Stomach smooth muscle (tissue), 2 donors: Measurements from ENCODE around the gene ERBB4.

Experiments used
- H3K27ac ChIP-seq: one replicate; pipeline ENCODE4 v1.7.0; 2013; ENCODE audit warnings: mild to moderate bottlenecking, low read length, inconsistent platforms
- H3K27me3 ChIP-seq, 2 donors: one replicate each; pipeline ENCODE4 v1.7.0; 2013; ENCODE audit warnings: low read length in 2 of 2; ENCODE audit not compliant: insufficient read depth in 2 of 2, control insufficient read depth in 1 of 2
- H3K36me3 ChIP-seq, 2 donors: one replicate each; pipeline ENCODE4 v1.7.0; 2013; ENCODE audit warnings: low read length in 2 of 2; ENCODE audit not compliant: control insufficient read depth in 2 of 2, insufficient read depth in 2 of 2
- H3K4me1 ChIP-seq: one replicate; pipeline ENCODE4 v1.7.0; 2013; ENCODE audit warnings: low read length; ENCODE audit not compliant: control insufficient read depth, insufficient read depth
- H3K4me3 ChIP-seq, 2 donors: one replicate each; pipeline ENCODE4 v1.7.0; 2013; ENCODE audit warnings: low read length in 2 of 2
- H3K9ac ChIP-seq, 2 donors: one replicate each; pipeline ENCODE4 v1.7.0; 2013; ENCODE audit warnings: low read length in 2 of 2, mild to moderate bottlenecking in 1 of 2
- H3K9me3 ChIP-seq, 2 donors: one replicate each; pipeline ENCODE4 v1.7.0; 2013; ENCODE audit warnings: low read length in 2 of 2; ENCODE audit not compliant: control insufficient read depth in 2 of 2
- donor health status: healthy.
- donor health status: Pancreatic carcinoma.

ERBB4 gene

DNA sequence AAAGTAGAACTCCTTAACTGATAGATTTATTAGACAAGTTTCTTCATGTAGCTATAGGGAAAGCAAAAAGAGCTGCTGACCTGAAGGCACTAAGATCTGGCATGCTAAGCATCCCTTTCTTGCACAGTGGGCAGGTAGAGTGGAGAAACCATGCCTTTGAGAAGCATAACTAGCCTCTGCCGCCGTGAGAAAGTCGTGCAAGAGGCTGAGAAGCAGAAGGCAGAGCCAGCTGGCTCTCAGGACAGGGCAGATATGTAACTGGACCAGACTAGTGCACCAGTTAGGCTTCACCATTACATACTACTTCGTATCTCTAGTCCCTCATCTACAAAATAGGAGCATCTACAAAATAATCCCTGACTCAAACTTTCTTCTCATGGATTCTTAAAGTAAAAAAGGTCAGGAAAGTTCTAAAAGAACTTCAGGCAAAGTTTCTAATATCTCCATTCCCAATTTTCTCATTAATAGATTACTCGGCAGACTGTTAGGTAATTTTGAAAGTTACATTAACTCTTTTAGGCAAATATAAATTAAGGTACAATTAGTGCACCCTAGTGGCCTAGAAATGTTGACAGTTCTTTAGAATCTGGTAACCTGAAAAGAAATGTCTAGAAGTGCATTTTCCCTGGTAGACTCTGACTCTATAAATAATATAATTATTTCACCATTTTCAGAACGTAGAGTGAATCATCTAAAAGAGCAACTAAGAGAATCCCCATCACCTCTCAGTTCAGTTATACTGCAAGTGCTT is 10.3 kb downstream of the ERBB4 start:
- Histone ChIP-seq H3K27me3 (no peaks in the 10 kb centered on the region), H3K9ac (no peak overlapping the region), H3K4me1 (no peaks in the 10 kb centered on the region), H3K36me3 (no peaks in the 10 kb centered on the region), H3K27ac (no peak overlapping the region), H3K4me3 (no peak overlapping the region), H3K9me3 (no peaks in the 10 kb centered on the region)

DNA sequence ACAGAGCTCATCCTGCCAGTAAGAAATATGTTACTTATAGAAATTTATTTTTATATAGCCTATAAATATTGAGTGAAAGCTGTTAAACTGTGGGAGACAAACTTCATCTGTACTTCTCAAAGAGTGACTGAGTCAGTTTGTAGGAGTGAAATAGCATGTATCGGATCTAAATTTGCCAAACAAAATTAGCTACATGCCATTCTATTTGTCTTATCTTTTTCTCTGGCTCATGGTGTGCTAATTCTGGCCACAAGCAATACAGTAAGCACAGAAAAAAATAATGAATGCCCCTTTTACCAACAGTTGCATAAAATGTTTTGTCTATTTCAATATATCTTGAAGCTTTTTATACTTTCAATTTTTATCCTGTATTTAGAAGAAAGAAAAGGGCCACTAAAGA is 12.5 kb downstream of the ERBB4 start:
- Histone ChIP-seq H3K36me3 (no peaks in the 10 kb centered on the region), H3K27ac (no peak overlapping the region), H3K4me1 (no peaks in the 10 kb centered on the region), H3K9me3 (no peaks in the 10 kb centered on the region), H3K9ac (no peak overlapping the region), H3K4me3 (no peak overlapping the region), H3K27me3 (no peaks in the 10 kb centered on the region)

DNA sequence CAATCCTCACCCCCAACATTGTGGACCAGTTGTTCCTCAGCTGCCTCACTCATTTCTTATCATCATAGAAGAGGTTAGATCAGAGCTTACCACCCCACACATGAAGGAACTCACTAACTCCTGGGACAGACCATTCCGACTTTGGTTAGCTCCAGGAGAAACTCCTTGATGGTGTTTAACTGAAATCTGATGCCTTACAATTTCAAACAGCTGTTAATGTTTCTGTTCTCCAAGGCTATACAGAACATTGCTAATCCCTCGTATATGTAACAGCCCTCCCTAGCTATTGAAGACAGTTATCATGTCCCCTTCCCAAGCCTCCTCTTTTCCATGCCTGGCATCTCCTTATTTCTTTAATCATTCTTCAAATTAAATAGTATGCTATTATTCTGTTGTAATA is 14.8 kb downstream of the ERBB4 start:
- Histone ChIP-seq H3K27me3 (no peaks in the 10 kb centered on the region), H3K36me3 (no peaks in the 10 kb centered on the region), H3K4me1 (no peaks in the 10 kb centered on the region), H3K9me3 (no peaks in the 10 kb centered on the region), H3K27ac (no peak overlapping the region), H3K4me3 (no peak overlapping the region), H3K9ac (no peak overlapping the region)

DNA sequence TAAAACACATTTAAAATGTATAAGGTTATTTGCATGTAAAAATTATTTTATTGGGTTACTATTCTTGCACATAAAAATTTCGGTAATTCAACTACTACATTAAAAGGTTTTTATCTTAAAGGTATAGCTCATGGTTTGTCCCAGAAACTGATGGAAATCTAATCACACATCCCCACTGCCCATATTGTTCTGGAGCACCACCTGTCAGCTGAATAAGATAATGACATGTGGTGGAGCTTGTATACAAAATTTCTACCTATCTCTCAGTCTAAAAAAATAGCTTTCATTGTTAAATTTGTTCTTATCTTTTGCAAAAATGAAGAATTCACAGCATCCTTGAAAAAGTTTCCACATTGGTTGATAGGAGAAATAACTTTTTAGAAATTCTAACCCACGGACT is 18.3 kb downstream of the ERBB4 start:
- Histone ChIP-seq H3K9me3 (no peaks in the 10 kb centered on the region), H3K27me3 (no peaks in the 10 kb centered on the region), H3K4me1 (no peaks in the 10 kb centered on the region), H3K9ac (no peak overlapping the region), H3K36me3 (no peaks in the 10 kb centered on the region), H3K27ac (no peak overlapping the region), H3K4me3 (no peak overlapping the region)

DNA sequence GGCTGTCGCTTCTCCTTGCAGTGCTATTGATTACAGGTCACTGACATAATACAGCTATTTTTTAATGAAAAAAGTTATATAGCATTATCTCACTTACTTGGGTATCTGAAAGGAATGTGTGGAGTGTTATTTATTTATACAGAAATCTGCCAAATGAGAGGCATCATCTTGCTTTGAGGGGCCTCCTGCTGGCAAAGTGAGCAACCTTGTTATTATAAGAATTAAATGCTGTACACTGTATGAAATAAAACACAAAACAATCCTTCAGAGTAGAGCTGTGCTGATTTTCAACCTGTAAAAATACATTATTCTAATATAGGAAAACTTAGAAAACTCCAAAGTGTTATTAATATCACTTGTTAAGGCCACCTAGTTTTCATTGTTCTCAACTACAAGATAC is 20.9 kb downstream of the ERBB4 start:
- Histone ChIP-seq H3K4me1 (no peaks in the 10 kb centered on the region), H3K4me3 (no peak overlapping the region), H3K27me3 (no peaks in the 10 kb centered on the region), H3K9me3 (no peaks in the 10 kb centered on the region), H3K9ac (no peak overlapping the region), H3K27ac (no peak overlapping the region), H3K36me3 (no peaks in the 10 kb centered on the region)

DNA sequence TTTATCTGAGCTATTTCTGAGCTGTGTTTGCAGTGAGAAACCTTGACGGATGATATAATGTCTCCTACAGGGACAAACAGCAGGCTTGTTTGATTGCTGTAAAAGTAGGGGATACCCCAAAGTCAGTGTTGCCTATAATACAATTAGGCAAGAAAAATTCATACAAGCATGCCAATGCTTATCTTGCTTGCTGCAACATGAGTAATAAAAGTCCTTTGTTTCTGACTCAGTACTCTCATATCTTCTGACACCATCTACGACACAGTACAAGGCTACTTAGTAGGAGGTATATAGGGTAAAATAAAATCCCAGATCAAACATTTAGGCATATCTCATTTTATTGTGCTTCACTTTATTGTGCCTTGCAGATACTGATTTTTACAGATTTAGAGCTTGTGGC is 33.0 kb downstream of the ERBB4 start:
- no peaks in the 10 kb centered on the region for H3K27me3 ChIP-seq
- no peaks in the 10 kb centered on the region for H3K4me1 ChIP-seq
- H3K27ac ChIP-seq, result no peak overlapping the region
- no peaks in the 10 kb centered on the region for H3K9me3 ChIP-seq
- H3K9ac ChIP-seq, result no peak overlapping the region
- H3K4me3 ChIP-seq, result no peak overlapping the region
- H3K36me3 ChIP-seq, result no peaks in the 10 kb centered on the region

DNA sequence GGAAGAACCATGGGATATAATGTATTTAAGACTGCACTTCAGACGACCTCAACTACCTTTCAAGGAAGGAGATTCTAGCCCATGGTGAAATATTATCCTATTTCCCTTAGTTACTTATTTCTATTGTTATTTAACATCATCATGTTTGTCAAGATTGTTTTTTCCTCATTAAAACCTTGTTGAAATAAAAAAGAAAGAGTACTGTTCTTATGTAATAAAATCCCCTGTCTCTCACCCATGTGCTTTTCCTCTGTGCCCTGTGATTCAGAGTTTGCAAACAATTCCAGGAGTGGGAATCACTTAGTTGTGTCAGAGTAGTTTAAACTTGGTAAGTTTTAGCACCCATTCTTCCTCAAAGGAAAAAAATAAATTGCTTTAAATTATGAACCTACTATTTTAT is 43.6 kb downstream of the ERBB4 start:
- no peaks in the 10 kb centered on the region for H3K27me3 ChIP-seq
- H3K4me1 ChIP-seq, result no peaks in the 10 kb centered on the region
- H3K4me3 ChIP-seq, result no peak overlapping the region
- no peaks in the 10 kb centered on the region for H3K36me3 ChIP-seq
- no peak overlapping the region for H3K9ac ChIP-seq
- no peak overlapping the region for H3K27ac ChIP-seq
- no peaks in the 10 kb centered on the region for H3K9me3 ChIP-seq

DNA sequence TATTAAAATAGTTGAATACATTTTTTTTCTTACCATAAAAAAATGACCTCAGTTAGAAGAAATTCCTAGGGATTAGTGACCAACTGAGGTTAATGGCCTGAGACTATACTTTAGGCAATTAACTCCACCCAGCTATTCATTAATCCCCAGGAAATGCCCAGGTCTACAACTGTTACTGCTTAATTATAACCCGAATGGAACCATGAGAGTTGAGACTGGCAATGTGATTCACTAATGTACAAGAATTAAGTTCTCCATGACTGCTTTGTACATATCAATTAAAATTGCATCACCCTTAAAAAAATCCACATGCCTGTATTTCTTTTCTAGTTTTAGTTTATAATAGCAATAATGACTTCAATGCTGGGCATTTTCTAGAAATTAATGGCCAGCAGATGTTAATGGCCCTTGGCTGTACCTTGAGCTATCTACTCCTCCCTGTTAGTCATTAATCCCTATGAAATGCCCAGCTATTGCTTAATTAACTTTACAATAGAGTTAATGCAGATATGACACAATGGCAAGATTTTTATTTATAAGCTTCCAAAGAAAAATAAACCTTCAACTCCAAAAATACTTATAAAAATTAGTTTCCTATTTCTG is 44.1 kb downstream of the ERBB4 start:
- Histone ChIP-seq H3K9ac (no peak overlapping the region), H3K36me3 (no peaks in the 10 kb centered on the region), H3K27me3 (no peaks in the 10 kb centered on the region), H3K27ac (no peak overlapping the region), H3K4me3 (no peak overlapping the region), H3K4me1 (no peaks in the 10 kb centered on the region), H3K9me3 (no peaks in the 10 kb centered on the region)

DNA sequence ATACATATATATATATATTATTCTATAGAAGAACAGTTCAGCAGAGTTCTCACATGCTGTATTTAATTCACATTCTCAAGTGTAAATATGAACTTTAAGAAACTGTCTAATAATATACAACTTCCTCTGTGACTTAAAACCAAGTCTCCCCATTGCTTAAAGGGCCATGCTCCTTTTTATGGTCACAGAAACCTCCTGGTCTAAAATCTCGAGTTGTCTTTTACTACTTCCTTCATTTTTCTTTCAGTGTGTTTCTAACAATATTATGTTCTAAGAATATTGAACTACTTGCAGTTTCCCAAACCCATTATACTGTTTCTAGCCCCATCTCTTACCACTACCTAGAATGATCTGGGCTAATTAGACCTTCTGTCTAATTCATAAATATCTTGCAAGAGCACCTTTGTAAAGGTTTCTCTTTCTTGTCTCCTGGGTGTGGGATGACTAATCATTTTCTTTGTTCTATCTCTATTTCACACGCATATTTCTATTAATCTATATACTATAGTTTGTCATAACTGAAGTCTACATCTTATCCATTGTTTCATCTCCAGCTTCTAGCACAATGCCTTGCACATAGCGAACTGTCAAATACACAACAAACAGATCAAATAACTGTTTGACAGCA is 48.8 kb downstream of the ERBB4 start:
- no peak overlapping the region for H3K9ac ChIP-seq
- H3K9me3 ChIP-seq, result no peaks in the 10 kb centered on the region
- H3K27me3 ChIP-seq, result no peaks in the 10 kb centered on the region
- no peak overlapping the region for H3K27ac ChIP-seq
- no peaks in the 10 kb centered on the region for H3K4me1 ChIP-seq
- no peaks in the 10 kb centered on the region for H3K36me3 ChIP-seq
- no peak overlapping the region for H3K4me3 ChIP-seq

DNA sequence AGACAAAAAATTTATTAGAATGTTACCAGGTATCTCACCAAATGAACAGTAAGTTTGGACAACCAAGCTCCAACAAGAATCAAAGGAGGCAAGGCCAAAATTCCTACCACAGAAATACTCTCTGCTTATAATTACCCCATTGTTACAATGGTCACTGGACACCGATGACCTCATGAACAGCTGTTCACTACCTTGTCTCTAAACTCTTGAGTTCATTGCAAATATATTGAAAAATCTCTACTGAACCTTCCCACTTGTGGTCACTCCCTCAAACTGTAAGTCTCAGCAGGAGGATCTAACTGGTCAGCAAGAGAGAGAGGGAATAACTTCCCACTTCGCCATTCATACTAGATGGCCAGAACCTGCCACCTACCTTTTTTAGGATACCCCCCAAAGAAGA is 50.0 kb downstream of the ERBB4 start:
- no peak overlapping the region for H3K4me3 ChIP-seq
- H3K27ac ChIP-seq, result no peak overlapping the region
- H3K9me3 ChIP-seq, result no peaks in the 10 kb centered on the region
- H3K27me3 ChIP-seq, result no peaks in the 10 kb centered on the region
- no peaks in the 10 kb centered on the region for H3K36me3 ChIP-seq
- no peak overlapping the region for H3K9ac ChIP-seq
- H3K4me1 ChIP-seq, result no peaks in the 10 kb centered on the region

DNA sequence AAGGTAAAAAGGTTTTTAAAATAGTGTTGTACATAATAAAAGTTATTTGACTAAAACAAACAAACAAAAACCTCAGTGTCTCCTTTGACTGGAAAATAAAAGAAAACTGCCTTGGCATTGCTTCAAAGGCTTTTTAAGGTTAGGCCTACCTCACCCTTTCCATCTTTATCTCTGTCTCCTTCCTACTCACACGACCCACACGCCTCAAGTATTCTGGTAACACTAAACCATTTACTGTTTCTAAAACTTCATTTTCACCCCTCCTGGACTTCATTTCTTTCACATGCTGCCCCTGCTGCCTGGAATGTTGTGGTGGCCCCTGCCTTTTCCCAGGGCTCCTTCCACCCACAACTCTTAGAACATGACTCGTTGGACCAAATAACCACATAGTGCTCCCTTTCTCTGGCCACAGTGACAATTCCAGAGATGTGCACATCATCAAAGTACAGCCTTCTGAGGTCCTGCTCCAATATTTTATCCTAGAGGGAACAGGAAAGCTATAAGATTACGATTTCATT is 54.0 kb downstream of the ERBB4 start:
- H3K4me1 ChIP-seq, result no peaks in the 10 kb centered on the region
- no peak overlapping the region for H3K27ac ChIP-seq
- no peak overlapping the region for H3K4me3 ChIP-seq
- H3K36me3 ChIP-seq, result no peaks in the 10 kb centered on the region
- no peaks in the 10 kb centered on the region for H3K27me3 ChIP-seq
- H3K9me3 ChIP-seq, result no peaks in the 10 kb centered on the region
- no peak overlapping the region for H3K9ac ChIP-seq
